H1 (cell line): Measurements from ENCODE around the gene NBPF9. TPM values are rescaled to one million over a fixed set of nuclear protein-coding genes. Genes with fewer than 3 reads are reported as not detected.
"Not testable (repeated sequence)": the region's sequence is repeated elsewhere in the genome, so short reads cannot be mapped to it uniquely, and the experiment has no call there.

ENCODE experiments used
- CTCF ChIA-PET: fragments of 300-600 bp; sonication (Branson Sonifier 250); formaldehyde crosslinking; loops from one replicate; lab custom pipeline; 2021; ENCODE audit not compliant: partially characterized antibody; lab: Charles Lee
- POLR2A ChIA-PET: fragments of 300-600 bp; sonication (Branson Sonifier 250); formaldehyde crosslinking; loops from one replicate; lab custom pipeline; 2021; ENCODE audit warnings: inconsistent platforms; ENCODE audit not compliant: partially characterized antibody; lab: Charles Lee
- DNase-seq, 2 experiments: peaks; one replicate each; pipeline versions ENCODE4 v3.0.0 to v3.0.0-alpha.2; 2010 to 2022; ENCODE audit warnings: low spot score in 2 of 2, low read depth in 1 of 2, mixed read lengths in 1 of 2
- FAIRE-seq: peaks from 2 replicates; lab custom pipeline; 2011; peaks lifted over from hg19 to GRCh38; lab: Jason Lieb, UNC
- H2AFZ ChIP-seq: 2 replicates; pipeline ENCODE4 v1.8.1; 2012; ENCODE audit warnings: low read length, inconsistent platforms
- H2AK5ac ChIP-seq: 2 replicates; pipeline ENCODE4 v1.6.1; 2013; ENCODE audit warnings: low read depth, low read length
- H2BK120ac ChIP-seq: replicated peaks from 2 replicates; pipeline ENCODE3; 2013; ENCODE audit warnings: low read depth, low read length, inconsistent platforms
- H2BK12ac ChIP-seq: 2 replicates; pipeline ENCODE4 v1.6.1; 2013; ENCODE audit warnings: low read depth, low read length
- H2BK15ac ChIP-seq: 2 replicates; pipeline ENCODE4 v1.6.1; 2013; ENCODE audit warnings: low read length
- H2BK20ac ChIP-seq: 2 replicates; pipeline ENCODE4 v1.6.1; 2013; ENCODE audit warnings: low read length
- H2BK5ac ChIP-seq: 2 replicates; pipeline ENCODE4 v1.6.1; 2013; ENCODE audit warnings: low read depth, low read length
- H3K14ac ChIP-seq: 2 replicates; pipeline ENCODE4 v1.6.1; 2013; ENCODE audit warnings: inconsistent platforms; ENCODE audit not compliant: insufficient read length
- H3K18ac ChIP-seq: 2 replicates; pipeline ENCODE4 v1.6.1; 2013; ENCODE audit warnings: low read length; ENCODE audit errors: extremely low read depth
- H3K23ac ChIP-seq: 2 replicates; pipeline ENCODE4 v1.6.1; 2013; ENCODE audit warnings: inconsistent platforms; ENCODE audit not compliant: insufficient read length
- H3K23me2 ChIP-seq: 2 replicates; pipeline ENCODE4 v1.6.1; 2013; ENCODE audit warnings: low read depth, low read length
- H3K27ac ChIP-seq: 2 replicates; pipeline ENCODE4 v1.6.1; 2011; ENCODE audit warnings: low read depth, low read length, inconsistent platforms
- H3K27me3 ChIP-seq, 4 experiments: replicated peaks in 1 of 4; 1 replicate in 1 of 4; 2 replicates in 3 of 4; pipeline versions ENCODE4 v1.6.1 to v1.8.1; 2011 to 2013; ENCODE audit warnings: low read length in 3 of 4, mild to moderate bottlenecking in 3 of 4, inconsistent platforms in 2 of 4, mixed read lengths in 2 of 4, moderate library complexity in 1 of 4; ENCODE audit not compliant: control insufficient read depth in 3 of 4, insufficient read depth in 3 of 4; ENCODE audit errors: extremely low read depth in 1 of 4
- H3K36me3 ChIP-seq, 4 experiments: 2 replicates each; pipeline versions ENCODE4 v1.6.1 to v1.8.1; 2011 to 2013; ENCODE audit warnings: mild to moderate bottlenecking in 4 of 4, low read length in 3 of 4, moderate library complexity in 2 of 4, control low read depth in 1 of 4, inconsistent platforms in 1 of 4; ENCODE audit not compliant: insufficient read depth in 4 of 4, control insufficient read depth in 2 of 4
- H3K4ac ChIP-seq: replicated peaks from 2 replicates; pipeline ENCODE3; 2013; ENCODE audit warnings: low read length, low read depth, mixed read lengths, inconsistent platforms; ENCODE audit not compliant: insufficient read length
- H3K4me1 ChIP-seq, 4 experiments: replicated peaks in 1 of 4; 1 replicate in 1 of 4; 2 replicates in 3 of 4; pipeline versions ENCODE4 v1.6.1 to v1.8.1; 2011 to 2013; ENCODE audit warnings: low read length in 3 of 4, inconsistent platforms in 2 of 4, mixed read lengths in 1 of 4; ENCODE audit not compliant: insufficient read depth in 4 of 4, control insufficient read depth in 3 of 4
- H3K4me2 ChIP-seq, 2 experiments: 2 replicates each; pipeline versions ENCODE4 v1.6.1 to v1.8.1; 2011 to 2013; ENCODE audit warnings: low read depth in 2 of 2, low read length in 2 of 2, control low read depth in 1 of 2, inconsistent platforms in 1 of 2, mild to moderate bottlenecking in 1 of 2; ENCODE audit not compliant: insufficient read depth in 1 of 2
- H3K4me3 ChIP-seq, 4 experiments: fragments of 200-600, 300-600 bp in 1 of 4; sonication (generic), shearing (Covaris generic), sonication (Bioruptor Twin) in 1 of 4; 2 replicates each; pipeline versions ENCODE4 v1.5.1 to v1.8.1; 2011 to 2016; ENCODE audit warnings: low read length in 4 of 4, low read depth in 3 of 4, control low read depth in 2 of 4, inconsistent platforms in 2 of 4, mild to moderate bottlenecking in 2 of 4, mixed read lengths in 1 of 4, moderate library complexity in 1 of 4; ENCODE audit not compliant: insufficient read depth in 2 of 4; ENCODE audit errors: extremely low read depth in 1 of 4
- H3K56ac ChIP-seq: replicated peaks from 2 replicates; pipeline ENCODE3; 2013; ENCODE audit warnings: low read depth, mild to moderate bottlenecking, mixed read lengths, low read length, inconsistent platforms; ENCODE audit not compliant: insufficient read length
- H3K79me1 ChIP-seq: 2 replicates; pipeline ENCODE4 v1.6.1; 2013; ENCODE audit warnings: low read depth, low read length, control low read depth
- H3K79me2 ChIP-seq, 2 experiments: 2 replicates each; pipeline versions ENCODE4 v1.6.1 to v1.8.1; 2012 to 2013; ENCODE audit warnings: low read length in 2 of 2, mild to moderate bottlenecking in 2 of 2, inconsistent platforms in 1 of 2; ENCODE audit not compliant: insufficient read depth in 2 of 2, control insufficient read depth in 1 of 2
- H3K9ac ChIP-seq, 4 experiments: replicated peaks in 1 of 4; 1 replicate in 1 of 4; 2 replicates in 3 of 4; pipeline versions ENCODE4 v1.6.1 to v1.8.1; 2011 to 2013; ENCODE audit warnings: low read depth in 3 of 4, low read length in 3 of 4, control low read depth in 2 of 4, mild to moderate bottlenecking in 2 of 4, moderate library complexity in 2 of 4, inconsistent platforms in 1 of 4; ENCODE audit errors: extremely low read depth in 1 of 4
- H3K9me3 ChIP-seq, 2 experiments: 2 replicates each; pipeline versions ENCODE4 v1.6.1 to v1.8.1; 2012 to 2013; ENCODE audit warnings: mild to moderate bottlenecking in 2 of 2, moderate library complexity in 2 of 2, control low read depth in 1 of 2, inconsistent platforms in 1 of 2, low read depth in 1 of 2, low read length in 1 of 2, mixed read lengths in 1 of 2; ENCODE audit not compliant: insufficient read depth in 2 of 2
- H4K20me1 ChIP-seq, 2 experiments: replicated peaks in 1 of 2; 2 replicates each; pipeline versions ENCODE3 to v1.8.1; 2011 to 2013; ENCODE audit warnings: inconsistent platforms in 2 of 2, low read length in 2 of 2, mild to moderate bottlenecking in 1 of 2; ENCODE audit not compliant: insufficient read depth in 2 of 2, control insufficient read depth in 1 of 2
- H4K5ac ChIP-seq: 2 replicates; pipeline ENCODE4 v1.6.1; 2013; ENCODE audit warnings: low read length, low read depth, mixed read lengths, inconsistent platforms; ENCODE audit not compliant: insufficient read length
- H4K8ac ChIP-seq: 2 replicates; pipeline ENCODE4 v1.8.0; 2013; ENCODE audit warnings: mild to moderate bottlenecking, moderate library complexity, low read length, inconsistent platforms; ENCODE audit not compliant: insufficient read depth; ENCODE audit errors: extremely low read depth
- H4K91ac ChIP-seq: replicated peaks from 2 replicates; pipeline ENCODE3; 2013; ENCODE audit warnings: low read length, mixed read lengths, inconsistent platforms; ENCODE audit not compliant: insufficient read length
- WGBS, 2 experiments: shearing (Covaris generic) in 1 of 2; methylation state at CpG; one replicate each; pipeline versions ENCODE4 v1.1.6 to v1.1.7; 2013 to 2015; ENCODE audit warnings: low lambda C conversion rate in 2 of 2, mixed read lengths in 2 of 2, inconsistent platforms in 1 of 2, low coverage in 1 of 2, missing lambda C conversion rate in 1 of 2; ENCODE audit not compliant: insufficient replicate concordance in 2 of 2, insufficient coverage in 1 of 2, insufficient read length in 1 of 2; ENCODE audit errors: extremely low coverage in 1 of 2, missing lambda C conversion rate in 1 of 2; 5-methylcytosine and 5-hydroxymethylcytosine counted together
- polyA plus RNA-seq, 7 experiments: library from polyadenylated mRNA; depleted of rRNA in 3 of 7; stranded (reverse) in 5 of 7; unstranded in 2 of 7; fragments of >200 nt in 5 of 7; fragments of 200-250 nt in 2 of 7; gene quantifications; 1 replicate in 5 of 7; 2 replicates in 1 of 7; 4 replicates in 1 of 7; pipeline versions ENCODE4 v1.2.1 to v1.2.3, GENCODE V29; 2011 to 2013; ENCODE audit warnings: missing spikeins in 2 of 7, mixed read lengths in 2 of 7
- total RNA-seq: library from RNA; stranded (reverse); fragmentation: NEBNext Ultra II Directional; extraction: Animal tissue kit (Norgen Biotek cat#: 25700); gene quantifications from 2 replicates; pipeline ENCODE4 v1.2.1, GENCODE V29; 2021

Gene NBPF9
- total and polyA plus RNA-seq, 2 of the 8 experiments (the other 6 are each of a cell fraction or from before 2014, with no cell fraction given), result 3.1 to 3.7 TPM

DNA sequence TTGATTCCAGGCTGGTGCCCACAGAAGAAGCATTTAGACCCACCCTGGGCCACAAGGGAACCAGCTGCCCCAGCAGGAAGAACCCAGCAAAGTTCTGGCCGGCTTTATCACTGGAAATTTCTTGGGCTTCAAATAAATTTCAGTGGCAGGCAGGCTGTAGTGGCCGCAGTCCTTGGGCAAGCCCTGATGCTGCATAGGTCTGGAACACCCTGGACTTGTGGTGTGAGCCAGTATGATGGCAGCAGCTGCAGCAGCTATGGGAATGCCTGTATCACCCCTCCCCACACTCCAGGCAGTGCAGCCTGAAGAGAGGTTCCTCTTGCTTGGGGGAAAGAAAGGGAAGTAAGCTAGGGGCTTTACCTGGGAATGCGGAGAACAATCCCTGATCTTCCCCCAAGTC lies 69.4 kb downstream of the NBPF9 start:
- H2AK5ac ChIP-seq, H4K91ac ChIP-seq, H2AFZ ChIP-seq, H4K5ac ChIP-seq, H4K20me1 ChIP-seq, H2BK120ac ChIP-seq, H3K23me2 ChIP-seq, H3K56ac ChIP-seq, H3K4me3 ChIP-seq, H2BK20ac ChIP-seq, H3K14ac ChIP-seq, H3K9me3 ChIP-seq, H2BK12ac ChIP-seq, FAIRE-seq, H3K36me3 ChIP-seq, DNase-seq, H3K23ac ChIP-seq, H2BK5ac ChIP-seq, H3K27ac ChIP-seq, H3K18ac ChIP-seq, H3K4me2 ChIP-seq, H3K4me1 ChIP-seq, POLR2A ChIA-PET, H4K8ac ChIP-seq, H3K4ac ChIP-seq, H3K9ac ChIP-seq, H3K79me1 ChIP-seq, H3K79me2 ChIP-seq, H2BK15ac ChIP-seq, H3K27me3 ChIP-seq, CTCF ChIA-PET: not testable (repeated sequence)
- 100% methylated on average over 2 of the region's 3 CpGs; no CpG with 5 or more reads in 1 of the 2 experiments for WGBS, 2 experiments

- H3K27me3 ChIP-seq, CTCF ChIA-PET, H4K20me1 ChIP-seq, H3K56ac ChIP-seq, H3K9me3 ChIP-seq, DNase-seq, H2AK5ac ChIP-seq, H2AFZ ChIP-seq, H3K4me1 ChIP-seq, H3K14ac ChIP-seq, H2BK12ac ChIP-seq, H3K79me2 ChIP-seq, H3K18ac ChIP-seq, H3K23me2 ChIP-seq, H3K4ac ChIP-seq, H4K8ac ChIP-seq, H2BK15ac ChIP-seq, H2BK5ac ChIP-seq, H2BK120ac ChIP-seq, H2BK20ac ChIP-seq, H3K27ac ChIP-seq, FAIRE-seq, H3K9ac ChIP-seq, H3K79me1 ChIP-seq, H4K5ac ChIP-seq, H3K36me3 ChIP-seq, H4K91ac ChIP-seq, H3K4me2 ChIP-seq, H3K4me3 ChIP-seq, H3K23ac ChIP-seq, POLR2A ChIA-PET: not testable (repeated sequence)
- WGBS, 2 experiments, result no CpG with 5 or more reads among the region's 3 CpGs
Observed at GRCh38 chr1:149024327-149024726, 79.0 kb downstream of the NBPF9 start.
